Head of caudate nucleus (tissue), 42 donors: Measurements from ENCODE around the gene CDH4.

Experiments used
- DNase-seq, 42 donors: peaks; one replicate each; pipeline versions ENCODE4 v3.0.0 to v3.0.0-alpha.2; 2020 to 2021; ENCODE audit warnings: mixed read lengths in 7 of 42
- intact Hi-C: fragments of 100-400 bp; cut with DNase I; formaldehyde crosslinking; loops from one replicate; pipeline ENCODE4 v1.15.0; 2022

CDH4 gene

GRCh38 chr20:61649860-61650162 lies 397.8 kb downstream of the CDH4 start:
- DNase-seq = no peak
- intact Hi-C loops = no loop called here

GRCh38 chr20:61650912-61651733 lies 399.1 kb downstream of the CDH4 start:
- no peak for DNase-seq
- intact Hi-C loops = no loop called here

- no peak for DNase-seq
- intact Hi-C loops = no loop called here
These were observed 400.1 kb downstream of the CDH4 start for GRCh38 chr20:61652146-61652545.

GRCh38 chr20:61654726-61655125 lies 402.7 kb downstream of the CDH4 start:
- DNase-seq = no peak
- intact Hi-C loops = no loop called here

GRCh38 chr20:61655591-61655990 lies 403.5 kb downstream of the CDH4 start:
- intact Hi-C loops = no loop called here
- DNase-seq = no peak

GRCh38 chr20:61656198-61656597 lies 404.1 kb downstream of the CDH4 start:
- DNase-seq = no peak
- intact Hi-C loops = no loop called here

DNA sequence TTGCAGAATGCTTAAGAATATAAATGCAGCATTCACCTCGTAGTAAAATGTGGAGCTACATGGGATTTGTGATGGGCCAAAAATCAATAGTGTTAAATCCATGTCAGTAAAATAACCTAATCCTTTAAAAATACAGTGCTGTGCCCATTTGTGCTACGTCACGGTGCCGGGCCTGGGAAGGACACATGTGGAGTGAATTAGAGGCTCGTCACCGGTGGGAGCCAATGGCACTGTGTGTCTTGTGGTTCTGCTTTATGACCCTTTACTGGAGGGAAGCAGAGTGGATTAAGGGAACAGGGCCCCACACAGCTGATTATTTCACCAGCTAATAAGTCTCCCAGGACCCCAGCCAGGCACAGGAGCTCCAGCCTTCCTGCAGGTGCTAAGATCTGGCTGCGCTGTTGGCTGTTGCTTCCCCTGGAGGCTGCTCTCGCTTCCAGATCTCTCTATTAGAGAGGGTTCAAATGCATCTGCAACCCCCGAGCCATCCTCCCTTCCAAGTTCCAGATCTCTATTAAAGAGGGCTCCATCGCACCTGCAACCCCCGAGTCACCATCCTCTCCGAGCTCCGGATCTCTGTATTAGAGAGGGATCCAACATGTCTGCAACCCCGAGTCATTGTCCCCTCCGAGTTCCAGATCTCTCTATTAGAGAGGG lies 405.8 kb downstream of the CDH4 start:
- no peak for DNase-seq

GRCh38 chr20:61658563-61658962 lies 406.5 kb downstream of the CDH4 start:
- no peak for DNase-seq

More for the DNA sequence above, 405.8 kb downstream of the CDH4 start:
- intact Hi-C loops = no loop called here

DNA sequence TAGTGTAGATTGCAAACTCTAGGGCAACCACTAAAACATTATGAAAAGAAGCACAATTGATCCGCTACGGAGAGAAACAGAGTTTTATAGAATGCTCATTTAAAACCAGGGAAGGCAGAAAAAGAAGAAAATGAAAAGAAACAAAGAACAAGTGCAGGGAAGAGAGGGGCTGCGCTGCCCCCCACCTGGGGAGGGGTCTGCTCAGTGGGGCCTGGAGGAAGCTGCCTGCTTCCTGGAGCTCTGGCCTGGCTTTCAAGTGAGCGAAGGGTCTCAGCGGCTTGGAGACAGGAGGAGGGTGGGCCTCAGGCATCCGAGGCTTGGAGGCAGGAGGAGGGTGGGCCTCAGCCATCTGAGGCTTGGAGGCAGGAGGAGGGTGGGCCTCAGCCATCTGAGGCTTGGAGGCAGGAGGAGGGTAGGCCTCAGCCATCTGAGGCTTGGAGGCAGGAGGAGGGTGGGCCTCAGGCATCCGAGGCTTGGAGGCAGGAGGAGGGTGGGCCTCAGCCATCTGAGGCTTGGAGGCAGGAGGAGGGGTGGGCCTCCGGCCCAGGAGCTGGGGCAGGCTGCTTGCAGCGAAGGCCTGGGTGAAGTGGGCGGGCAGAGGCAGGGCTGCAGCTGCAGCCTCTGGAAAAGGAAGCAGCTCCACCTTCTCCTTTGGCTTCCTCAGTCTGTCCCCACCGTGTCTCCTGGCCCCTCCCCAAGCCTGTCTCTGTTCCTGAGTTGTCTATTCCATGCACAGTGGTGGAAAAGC lies 407.4 kb downstream of the CDH4 start:
- intact Hi-C loops = no loop called here
- no peak for DNase-seq

More at GRCh38 chr20:61658563-61658962, 406.5 kb downstream of the CDH4 start:
- intact Hi-C loops = no loop called here

- intact Hi-C loops = no loop called here
- DNase-seq = no peak
These were observed 407.9 kb downstream of the CDH4 start for GRCh38 chr20:61659994-61660346.

- intact Hi-C loops = no loop called here
- DNase-seq = peak in 1 of 42 donors; percentile 2
These were observed 408.5 kb downstream of the CDH4 start for GRCh38 chr20:61660559-61660958.

GRCh38 chr20:61661025-61661424 lies 409.0 kb downstream of the CDH4 start:
- peak in 1 of 42 donors; percentile 3 for DNase-seq
- intact Hi-C loops = no loop called here

DNA sequence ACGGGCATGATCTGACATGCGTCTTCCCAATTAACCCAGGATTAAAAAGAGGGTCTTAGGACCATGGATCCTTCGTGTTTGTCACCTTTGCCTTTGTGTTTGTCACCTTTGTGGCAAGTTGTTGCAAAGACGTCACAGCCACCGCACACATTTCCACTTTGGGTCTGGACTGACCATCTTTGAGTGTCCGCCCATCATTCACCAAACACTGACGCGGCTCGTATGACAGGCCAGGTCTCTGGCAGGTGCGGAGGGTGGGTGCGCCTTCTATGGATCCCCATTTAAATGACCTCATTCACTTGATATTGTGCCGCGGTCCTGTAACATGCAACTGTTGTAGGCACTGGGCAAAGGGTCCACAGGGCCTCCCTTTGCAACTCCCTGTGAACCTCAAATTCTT lies 409.5 kb downstream of the CDH4 start:
- intact Hi-C loops = no loop called here
- DNase-seq = peak in 1 of 42 donors; percentile 1

DNA sequence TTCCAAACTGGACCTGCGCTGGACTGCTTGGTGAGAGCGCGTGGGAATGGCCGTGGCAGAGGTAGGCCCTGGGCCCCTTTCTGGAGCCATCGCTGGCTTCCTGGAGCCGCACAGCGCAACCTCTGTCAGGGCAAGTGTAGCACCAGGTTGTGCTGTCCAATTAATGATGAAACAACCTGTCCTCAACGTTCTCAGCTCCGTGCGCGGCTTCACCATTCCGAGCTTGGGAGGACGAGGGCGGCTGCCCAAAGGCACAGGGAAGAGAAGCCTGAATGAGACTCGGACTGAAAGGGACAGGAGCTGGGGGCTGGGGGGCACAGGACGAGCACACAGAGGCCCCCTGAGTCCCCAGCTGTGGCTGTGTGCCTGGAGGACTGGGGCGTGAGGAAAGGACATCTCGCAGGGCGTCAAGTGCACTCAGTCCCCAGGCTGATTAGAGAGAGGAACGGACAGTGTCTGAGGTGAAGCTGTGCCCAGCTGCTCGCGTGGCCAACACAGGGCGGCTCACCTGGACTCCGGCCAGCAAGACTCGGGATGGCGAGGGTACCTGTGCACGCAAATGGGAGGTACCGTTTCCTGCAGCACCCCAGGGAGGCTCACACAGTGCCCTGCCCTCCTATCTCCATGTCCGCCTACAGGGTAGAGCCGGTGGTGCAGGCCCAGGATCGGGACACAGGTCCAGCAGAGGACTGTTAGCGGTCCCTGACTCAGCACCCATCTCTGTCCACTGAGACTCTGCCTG lies 410.3 kb downstream of the CDH4 start:
- DNase-seq = peak in 1 of 42 donors; percentile 2
- intact Hi-C loops = no loop called here

DNA sequence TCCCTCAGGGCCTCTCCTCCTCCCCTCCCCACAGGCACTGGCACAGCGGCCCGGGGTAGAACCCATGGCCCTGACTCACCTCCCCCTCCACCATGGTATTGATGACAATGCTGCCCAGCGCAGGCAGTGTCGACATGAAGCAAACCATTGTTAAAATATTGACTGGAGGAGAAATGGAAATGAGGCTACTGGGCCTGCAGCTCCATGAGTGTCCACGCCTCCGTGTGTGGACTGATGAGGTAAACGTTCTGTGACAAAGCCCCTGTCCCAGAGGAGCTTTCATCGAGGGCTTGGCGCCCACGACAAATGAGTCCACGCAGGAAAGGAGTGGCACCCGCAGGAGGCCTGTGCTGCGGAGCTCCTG lies 410.9 kb downstream of the CDH4 start:
- intact Hi-C loops = no loop called here

GRCh38 chr20:61663521-61664425 lies 411.7 kb downstream of the CDH4 start:
- intact Hi-C loops = no loop called here
- peak in 1 of 42 donors; percentile 4 for DNase-seq

More for the DNA sequence above, 410.9 kb downstream of the CDH4 start:
- peak in 14 of 42 donors; percentile 10 to 69 (median 34) for DNase-seq

GRCh38 chr20:61664556-61665320 lies 412.7 kb downstream of the CDH4 start:
- intact Hi-C loops = no loop called here

More at GRCh38 chr20:61664556-61665320, 412.7 kb downstream of the CDH4 start:
- DNase-seq = peak in 7 of 42 donors; percentile 9 to 58 (median 31)
